Hypothalamus (tissue), 51 donors: Measurements from ENCODE around the gene SLC9A9.

Experiments
- DNase-seq, 51 donors: peaks; one replicate each; lab custom pipeline; 2025; lab: John Stamatoyannopoulos, UW

Gene SLC9A9

GRCh38 chr3:143239031-143239430 is 609.2 kb downstream of the SLC9A9 start:
- DNase-seq: no peak

- no peak for DNase-seq
Measured at GRCh38 chr3:143237077-143237627, 611.1 kb downstream of the SLC9A9 start.

DNA sequence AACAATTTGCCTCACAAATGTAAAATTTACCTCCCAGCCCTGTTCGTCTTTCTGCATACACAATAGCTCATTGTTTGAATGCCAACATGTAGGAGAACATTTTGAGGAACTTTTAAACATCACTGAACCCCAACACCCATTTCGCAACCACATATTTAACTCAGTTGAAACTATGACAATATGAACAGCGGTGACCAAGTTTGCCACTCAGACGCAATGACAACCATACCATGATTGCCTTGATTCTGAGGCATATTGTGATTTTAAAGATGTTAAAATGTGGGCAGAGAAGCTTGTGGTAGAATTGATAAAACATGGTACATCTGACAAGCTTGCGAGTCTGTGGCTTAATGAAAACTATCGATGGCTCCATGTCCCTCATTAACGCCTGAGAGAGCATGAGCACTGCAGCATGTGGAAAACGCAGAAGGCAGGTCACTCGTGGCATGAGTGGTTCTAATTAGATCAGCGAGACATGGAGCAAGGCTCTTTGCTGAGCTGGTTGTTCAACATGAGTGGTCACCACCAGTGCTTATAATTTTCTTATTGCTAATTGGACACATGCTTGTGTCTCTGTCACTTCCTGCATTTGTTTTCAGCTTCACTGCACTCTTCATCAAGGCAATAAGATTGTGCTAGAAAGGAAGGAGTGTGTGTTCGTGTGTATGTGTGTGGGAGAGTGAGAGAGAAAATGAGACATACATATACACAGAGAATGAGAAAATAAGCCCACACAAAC is 611.9 kb downstream of the SLC9A9 start:
- no peak for DNase-seq

DNA sequence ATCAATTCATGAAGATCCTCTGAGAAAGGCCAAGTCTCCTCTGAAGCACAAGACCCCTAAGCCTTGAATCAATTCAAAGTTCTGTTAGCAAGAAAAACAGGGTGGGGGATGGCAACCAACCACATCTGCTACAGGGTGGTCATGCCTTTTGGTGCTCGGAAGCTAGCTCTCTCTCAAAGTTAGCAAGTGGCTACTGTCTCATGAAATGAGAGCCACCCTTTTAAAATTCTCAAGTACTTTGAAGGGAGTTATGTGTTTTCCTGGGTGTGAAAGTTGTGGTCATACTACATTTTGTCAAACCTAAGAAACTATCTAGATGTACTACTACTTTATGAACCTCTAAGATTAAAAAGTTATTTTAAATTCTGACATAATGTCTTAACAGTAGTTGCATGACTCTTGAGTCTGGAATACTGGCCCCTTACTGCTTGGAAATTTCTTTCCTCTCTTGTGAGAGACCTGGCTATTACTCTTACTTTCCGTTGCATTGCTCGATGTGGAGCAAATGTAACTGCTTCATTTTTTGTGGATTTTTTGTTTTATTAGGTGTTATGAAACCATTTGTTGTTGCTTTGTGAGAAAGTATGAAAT is 612.6 kb downstream of the SLC9A9 start:
- DNase-seq: no peak

DNA sequence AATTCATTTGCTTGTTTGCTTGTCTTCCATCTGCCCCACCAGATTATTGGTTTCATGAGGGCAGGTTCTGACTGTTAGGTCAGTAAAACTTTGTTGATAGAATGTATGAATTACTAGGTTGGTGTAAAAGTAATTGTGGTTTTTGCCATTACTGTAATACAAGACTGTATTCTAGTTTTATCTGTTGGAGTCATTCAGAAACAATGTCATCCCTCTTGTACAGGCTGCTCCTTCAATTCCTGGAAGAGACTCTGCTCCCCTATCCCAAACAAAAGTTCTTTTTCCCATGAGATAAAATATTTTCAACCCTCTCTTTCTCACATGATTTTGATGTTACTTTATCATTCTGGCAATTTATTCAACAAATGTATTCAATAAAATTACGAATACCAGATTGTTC is 613.7 kb downstream of the SLC9A9 start:
- no peak for DNase-seq

- DNase-seq: no peak
Measured at GRCh38 chr3:143232981-143233380, 615.3 kb downstream of the SLC9A9 start.

- no peak for DNase-seq
Measured at GRCh38 chr3:143228405-143228804, 619.9 kb downstream of the SLC9A9 start.

GRCh38 chr3:143226678-143227291 is 621.5 kb downstream of the SLC9A9 start:
- peak in 11 of 51 donors; percentile 2 to 21 (median 4) for DNase-seq

DNA sequence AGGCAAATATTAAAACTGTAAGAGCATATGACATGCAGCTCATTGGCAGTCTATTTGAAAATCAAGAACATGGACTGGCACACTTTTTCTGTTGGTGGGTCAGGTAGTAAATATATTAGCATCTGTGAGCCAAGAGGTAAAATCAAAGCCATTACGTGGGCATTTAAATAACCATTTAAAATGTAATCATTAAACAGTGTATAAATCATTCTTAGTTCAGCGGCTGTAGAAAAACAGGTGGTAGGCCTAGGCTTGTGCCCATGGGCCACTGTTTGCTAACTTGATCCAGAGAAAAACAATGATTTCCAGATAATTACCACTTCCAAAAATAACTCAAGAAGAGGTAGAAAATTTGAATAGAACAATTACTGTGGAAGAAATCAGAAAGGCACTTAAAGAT is 623.6 kb downstream of the SLC9A9 start:
- no peak for DNase-seq

- no peak for DNase-seq
Measured at GRCh38 chr3:143222981-143223380, 625.3 kb downstream of the SLC9A9 start.

- no peak for DNase-seq
Measured at GRCh38 chr3:143222505-143222904, 625.8 kb downstream of the SLC9A9 start.

DNA sequence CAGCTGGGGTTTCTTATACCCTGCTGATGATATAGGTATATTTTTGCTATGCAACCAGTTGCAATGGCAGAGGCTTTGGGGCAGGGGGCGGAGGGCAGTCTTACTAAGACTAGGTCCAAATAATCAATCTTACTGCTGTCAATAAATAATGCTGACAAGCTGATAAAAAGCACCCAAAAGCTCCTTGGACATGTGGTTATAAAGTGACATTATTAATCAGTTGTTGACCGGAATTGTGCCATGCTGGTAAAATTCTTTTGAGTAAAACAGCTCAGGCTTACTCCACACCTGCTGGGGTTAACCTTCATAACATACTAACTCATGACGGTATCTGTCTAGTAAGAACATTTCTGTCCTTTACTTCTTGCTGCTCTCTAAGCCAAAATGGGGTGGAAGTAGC is 626.8 kb downstream of the SLC9A9 start:
- no peak for DNase-seq

DNA sequence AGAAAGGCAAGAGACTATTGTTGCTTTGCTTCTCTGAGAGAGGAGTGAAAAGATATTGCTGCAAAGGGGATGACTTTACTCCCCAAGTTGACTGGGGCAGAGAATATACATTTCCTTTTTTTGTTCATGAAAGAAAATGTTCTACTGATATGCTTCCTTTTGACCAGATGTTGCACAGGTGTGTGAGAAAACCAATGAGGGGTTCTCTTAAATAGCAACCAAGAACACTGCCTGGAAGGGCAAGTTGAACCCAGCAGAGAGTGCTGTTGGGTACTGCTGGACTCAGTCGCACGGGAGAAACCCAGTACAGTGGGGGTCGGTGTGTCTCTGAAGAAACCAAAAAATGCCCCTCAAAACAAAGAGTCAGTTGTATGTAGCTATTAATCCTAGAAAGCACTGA is 627.5 kb downstream of the SLC9A9 start:
- no peak for DNase-seq

GRCh38 chr3:143218166-143218835 is 630.0 kb downstream of the SLC9A9 start:
- DNase-seq: no peak

GRCh38 chr3:143217283-143217682 is 631.0 kb downstream of the SLC9A9 start:
- no peak for DNase-seq

DNA sequence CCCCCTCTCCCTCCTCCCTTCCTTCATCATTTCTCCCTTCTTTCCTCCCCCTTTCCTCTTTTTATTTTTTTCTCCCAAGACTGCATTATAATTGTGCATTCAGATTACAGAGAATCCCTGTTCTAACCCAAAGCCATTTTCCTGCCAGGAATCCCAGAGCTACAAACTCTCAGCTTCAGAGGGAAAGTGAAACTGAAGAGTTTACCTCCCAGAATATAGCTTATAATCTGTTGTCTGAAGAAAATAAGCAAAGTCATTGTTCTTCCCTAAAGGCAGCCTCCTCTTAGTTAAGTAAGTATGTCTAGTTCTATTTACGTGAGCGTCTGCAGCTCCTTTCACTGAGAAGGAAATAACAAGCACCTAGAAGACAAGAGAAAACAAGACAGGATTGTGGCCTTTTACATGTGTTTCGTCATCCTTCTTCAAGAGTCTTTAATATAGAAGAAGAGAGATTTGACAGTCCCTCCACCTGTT is 631.5 kb downstream of the SLC9A9 start:
- no peak for DNase-seq
